ENCODE measurements around the gene SNHG17. TPM values are rescaled to one million over a fixed set of nuclear protein-coding genes. Genes with fewer than 3 reads are reported as not detected.

SNHG17 gene
- total RNA-seq, 1 donor from 2014 or later: 18.0 TPM

GRCh38 chr20:38432292-38432691 is 2.8 kb downstream of the SNHG17 start:
- TF ChIP-seq CTCF (IDR thresholded peaks at IDR 0.05; ENCODE audit: unreplicated experiment): no peak
- Mint-ChIP-seq H3K9me3 (ENCODE audit: unreplicated experiment) (no peaks in the 10 kb centered on the region), H3K36me3 (ENCODE audit: low read depth, unreplicated experiment) (peaks cover 42% of the 10 kb centered on the region), H3K27ac (ENCODE audit: unreplicated experiment) (no peak overlapping the region), H3K4me1 (ENCODE audit: unreplicated experiment) (peaks cover 20% of the 10 kb centered on the region), H3K27me3 (ENCODE audit: unreplicated experiment) (peaks cover 4% of the 10 kb centered on the region), H3K4me3 (ENCODE audit: unreplicated experiment) (peak overlapping the region; percentile 58)
- no peak for DNase-seq (ENCODE audit: low spot score)

- Mint-ChIP-seq H3K4me3 (ENCODE audit: unreplicated experiment) (no peak overlapping the region), H3K27me3 (ENCODE audit: unreplicated experiment) (peaks cover 4% of the 10 kb centered on the region), H3K9me3 (ENCODE audit: unreplicated experiment) (no peaks in the 10 kb centered on the region), H3K36me3 (ENCODE audit: low read depth, unreplicated experiment) (peaks cover 53% of the 10 kb centered on the region), H3K27ac (ENCODE audit: unreplicated experiment) (no peak overlapping the region), H3K4me1 (ENCODE audit: unreplicated experiment) (peaks cover 17% of the 10 kb centered on the region)
- no peak for TF ChIP-seq CTCF (IDR thresholded peaks at IDR 0.05; ENCODE audit: unreplicated experiment)
- no peak for DNase-seq (ENCODE audit: low spot score)
These were observed 4.3 kb downstream of the SNHG17 start for GRCh38 chr20:38430679-38431325.

- H3K36me3 Mint-ChIP-seq (ENCODE audit: low read depth, unreplicated experiment): peaks cover 56% of the 10 kb centered on the region
- no peak for DNase-seq (ENCODE audit: low spot score)
- no peak overlapping the region for H3K27ac Mint-ChIP-seq (ENCODE audit: unreplicated experiment)
- H3K4me1 Mint-ChIP-seq (ENCODE audit: unreplicated experiment): peaks cover 15% of the 10 kb centered on the region
- no peaks in the 10 kb centered on the region for H3K9me3 Mint-ChIP-seq (ENCODE audit: unreplicated experiment)
- TF ChIP-seq CTCF (IDR thresholded peaks at IDR 0.05; ENCODE audit: unreplicated experiment): no peak
- H3K27me3 Mint-ChIP-seq (ENCODE audit: unreplicated experiment): peaks cover 4% of the 10 kb centered on the region
- H3K4me3 Mint-ChIP-seq (ENCODE audit: unreplicated experiment): peak overlapping the region; percentile 62
These were observed 5.8 kb downstream of the SNHG17 start for GRCh38 chr20:38429301-38429700.

- Mint-ChIP-seq H3K4me1 (ENCODE audit: unreplicated experiment) (peaks cover 10% of the 10 kb centered on the region), H3K4me3 (ENCODE audit: unreplicated experiment) (peak overlapping the region; percentile 62), H3K27ac (ENCODE audit: unreplicated experiment) (no peak overlapping the region), H3K36me3 (ENCODE audit: low read depth, unreplicated experiment) (peaks cover 57% of the 10 kb centered on the region), H3K27me3 (ENCODE audit: unreplicated experiment) (peaks cover 4% of the 10 kb centered on the region), H3K9me3 (ENCODE audit: unreplicated experiment) (no peaks in the 10 kb centered on the region)
- no peak for DNase-seq (ENCODE audit: low spot score)
- no peak for TF ChIP-seq CTCF (IDR thresholded peaks at IDR 0.05; ENCODE audit: unreplicated experiment)
These were observed 6.3 kb downstream of the SNHG17 start for GRCh38 chr20:38428800-38429199.

DNA sequence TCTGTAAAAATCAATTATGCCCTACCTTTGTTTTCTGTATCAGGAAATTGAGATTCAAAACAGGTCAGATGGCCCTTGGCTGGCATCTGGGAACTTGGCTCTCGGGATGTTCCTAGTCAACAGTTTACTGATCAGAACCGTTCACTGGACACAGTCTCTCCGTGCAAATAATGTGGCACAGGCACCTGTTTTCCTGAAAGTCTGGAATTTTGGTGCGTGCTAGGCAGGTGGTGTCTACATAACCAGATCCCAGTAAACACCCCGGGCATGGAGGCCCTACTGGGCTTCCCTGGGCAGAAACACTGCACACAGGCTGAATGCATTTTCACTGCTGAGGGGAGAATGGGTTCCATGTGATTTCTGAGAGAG is 7.5 kb downstream of the SNHG17 start:
- no peaks in the 10 kb centered on the region for H3K9me3 Mint-ChIP-seq (ENCODE audit: unreplicated experiment)
- no peak overlapping the region for H3K4me3 Mint-ChIP-seq (ENCODE audit: unreplicated experiment)
- H3K27me3 Mint-ChIP-seq (ENCODE audit: unreplicated experiment): peaks cover 4% of the 10 kb centered on the region
- no peak for TF ChIP-seq CTCF (IDR thresholded peaks at IDR 0.05; ENCODE audit: unreplicated experiment)
- peaks cover 62% of the 10 kb centered on the region for H3K36me3 Mint-ChIP-seq (ENCODE audit: low read depth, unreplicated experiment)
- H3K4me1 Mint-ChIP-seq (ENCODE audit: unreplicated experiment): peaks cover 4% of the 10 kb centered on the region
- no peak overlapping the region for H3K27ac Mint-ChIP-seq (ENCODE audit: unreplicated experiment)
- no peak for DNase-seq (ENCODE audit: low spot score)

All from endothelial cell (in vitro differentiated cells).